GM04504 (cell line): ENCODE data around the gene GRPEL2.
A peak's percentile ranks its signal among the peaks of the same experiment; 100 is the strongest.

ENCODE experiments used
- DNase-seq: peaks from one replicate; pipeline ENCODE4 v3.0.0-alpha.2; 2012; ENCODE audit warnings: low read depth

The GRPEL2 gene

GRCh38 chr5:149345147-149345891 is at the start of gene GRPEL2:
TSS of gene GRPEL2 (plus strand) at chr5:149345499. CDS start at chr5:149345540, 41 bp downstream.
- peak; percentile 94 for DNase-seq

GRCh38 chr5:149297340-149298025 is 47.8 kb upstream of the GRPEL2 start:
- no peak for DNase-seq

GRCh38 chr5:149298163-149298562 is 47.1 kb upstream of the GRPEL2 start:
- no peak for DNase-seq

GRCh38 chr5:149298842-149299404 is 46.4 kb upstream of the GRPEL2 start:
- no peak for DNase-seq

- DNase-seq, result no peak
Observed at GRCh38 chr5:149299451-149300054, 45.7 kb upstream of the GRPEL2 start.

- no peak for DNase-seq
Observed at GRCh38 chr5:149300441-149300840, 44.9 kb upstream of the GRPEL2 start.

GRCh38 chr5:149301049-149301743 is 44.1 kb upstream of the GRPEL2 start:
- no peak for DNase-seq

GRCh38 chr5:149301744-149302380 is 43.4 kb upstream of the GRPEL2 start:
- no peak for DNase-seq

- no peak for DNase-seq
Observed at GRCh38 chr5:149302641-149303040, 42.7 kb upstream of the GRPEL2 start.

GRCh38 chr5:149303210-149303609 is 42.1 kb upstream of the GRPEL2 start:
- no peak for DNase-seq

- no peak for DNase-seq
Observed at GRCh38 chr5:149304195-149305078, 40.9 kb upstream of the GRPEL2 start.

- no peak for DNase-seq
Observed at GRCh38 chr5:149309354-149309753, 35.9 kb upstream of the GRPEL2 start.

GRCh38 chr5:149310488-149310887 is 34.8 kb upstream of the GRPEL2 start:
- DNase-seq, result no peak

GRCh38 chr5:149310947-149311658 is 34.2 kb upstream of the GRPEL2 start:
- DNase-seq, result no peak

GRCh38 chr5:149313151-149313841 is 32.0 kb upstream of the GRPEL2 start:
- no peak for DNase-seq

- DNase-seq, result no peak
Observed at GRCh38 chr5:149314571-149315111, 30.7 kb upstream of the GRPEL2 start.

GRCh38 chr5:149315753-149316152 is 29.5 kb upstream of the GRPEL2 start:
- DNase-seq, result no peak

GRCh38 chr5:149317281-149318048 is 27.8 kb upstream of the GRPEL2 start:
- DNase-seq, result no peak
